GM12878 (cell line): Measurements from ENCODE around the gene COQ8B. TPM values are rescaled to one million over a fixed set of nuclear protein-coding genes. Genes with fewer than 3 reads are reported as not detected.

ENCODE experiments used
- ATAC-seq: fragments of 200-7000 bp; cut with Tn5 transposase; 3 replicates; pipeline ENCODE4 v1.9.1; 2020; ENCODE audit warnings: mild to moderate bottlenecking, moderate library complexity
- BruUV-seq: library from RNA; stranded (reverse); fragments of 400-500 nt; replicated peaks from 2 replicates; lab custom pipeline; 2021; lab: Mats Ljungman, UMichigan
- CTCF ChIA-PET: fragments of 300-600 bp; sonication (Branson Sonifier 250); formaldehyde crosslinking; extraction: SDS; loops from one replicate; lab custom pipeline; 2021; ENCODE audit warnings: inconsistent platforms; lab: Yijun Ruan, JAX
- POLR2A ChIA-PET: fragments of 350-600 bp; formaldehyde crosslinking; extraction: SDS; loops from one replicate; lab custom pipeline; 2021; ENCODE audit warnings: inconsistent platforms; lab: Charles Lee
- RAD21 ChIA-PET: fragments of 300-600 bp; sonication (Branson Sonifier 250); formaldehyde crosslinking; loops from one replicate; lab custom pipeline; 2023; ENCODE audit warnings: antibody characterized with exemption; ENCODE audit not compliant: unreplicated experiment; lab: Charles Lee
- SMC1A ChIA-PET: fragments of 300-600 bp; sonication (Branson Sonifier 250); formaldehyde crosslinking; loops from one replicate; lab custom pipeline; 2023; ENCODE audit not compliant: unreplicated experiment, uncharacterized antibody; lab: Charles Lee
- DNase-seq: peaks from one replicate; pipeline ENCODE4 v3.0.0-alpha.2; 2011; ENCODE audit warnings: low read depth, low spot score
- FAIRE-seq: peaks from 3 replicates; lab custom pipeline; 2011; peaks lifted over from hg19 to GRCh38; lab: Jason Lieb, UNC
- H2AFZ ChIP-seq: 2 replicates; pipeline ENCODE4 v1.6.0; 2011; ENCODE audit warnings: low read depth, low read length, control low read depth; ENCODE audit not compliant: control insufficient read depth
- H3K27ac ChIP-seq: 2 replicates; pipeline ENCODE4 v1.5.1; 2011; ENCODE audit warnings: control low read depth; ENCODE audit not compliant: control insufficient read depth, insufficient read depth
- H3K27me3 ChIP-seq, 2 experiments: replicated peaks in 1 of 2; 2 replicates each; pipeline versions ENCODE4 v1.6.0 to v1.6.1; 2011; ENCODE audit warnings: low read length in 1 of 2; ENCODE audit not compliant: control insufficient read depth in 2 of 2, insufficient read depth in 2 of 2
- H3K36me3 ChIP-seq, 2 experiments: 2 replicates each; pipeline ENCODE4 v1.5.1; 2011; ENCODE audit warnings: low read length in 1 of 2; ENCODE audit not compliant: control insufficient read depth in 2 of 2, insufficient read depth in 2 of 2
- H3K4me1 ChIP-seq: 2 replicates; pipeline ENCODE4 v1.6.1; 2011; ENCODE audit warnings: mild to moderate bottlenecking, low read length, moderate library complexity, mixed read lengths; ENCODE audit not compliant: control insufficient read depth, insufficient read depth
- H3K4me2 ChIP-seq: 2 replicates; pipeline ENCODE4 v1.6.0; 2011; ENCODE audit warnings: control low read depth; ENCODE audit not compliant: control insufficient read depth, insufficient read depth
- H3K4me3 ChIP-seq: fragments of 200-600 bp; sonication (generic); 2 replicates; pipeline ENCODE4 v1.5.1; 2016
- H3K79me2 ChIP-seq: 2 replicates; pipeline ENCODE4 v1.6.0; 2011; ENCODE audit warnings: low read length; ENCODE audit not compliant: control insufficient read depth, insufficient read depth
- H3K9ac ChIP-seq: 2 replicates; pipeline ENCODE4 v1.8.0; 2011; ENCODE audit warnings: low read length, control low read depth, mixed read lengths; ENCODE audit not compliant: control insufficient read depth, insufficient read depth
- H3K9me3 ChIP-seq: replicated peaks from 3 replicates; pipeline ENCODE4 v1.5.1; 2011; ENCODE audit warnings: mild to moderate bottlenecking, low read length; ENCODE audit not compliant: control insufficient read depth, insufficient read depth
- H4K20me1 ChIP-seq: 2 replicates; pipeline ENCODE4 v1.6.0; 2011; ENCODE audit not compliant: control insufficient read depth, insufficient read depth
- BMI1 ChIP-seq: fragments of 450-650 bp; IDR thresholded peaks from 2 replicates; pipeline ENCODE4 v1.6.1; 2016; ENCODE audit warnings: mild to moderate bottlenecking, moderate library complexity, borderline replicate concordance
- BRCA1 ChIP-seq: IDR thresholded peaks from 2 replicates; pipeline ENCODE4 v1.6.1; 2011; ENCODE audit warnings: low read depth, low read length, improper control_type of control experiment
- CBX3 ChIP-seq: fragments of 200-600 bp; sonication (generic); IDR thresholded peaks from 2 replicates; pipeline ENCODE4 v1.6.1; 2016; ENCODE audit warnings: low read depth, borderline replicate concordance
- RAD21 ChIP-seq: IDR thresholded peaks from 2 replicates; pipeline ENCODE4 v1.6.1; 2011; ENCODE audit warnings: mild to moderate bottlenecking, low read depth, low read length, moderate library complexity; ENCODE audit not compliant: insufficient read depth
- ZNF24 ChIP-seq: fragments of 450-650 bp; IDR thresholded peaks from 2 replicates; pipeline ENCODE4 v1.6.1; 2017; ENCODE audit warnings: antibody characterized with exemption, mild to moderate bottlenecking
- ZNF384 ChIP-seq: IDR thresholded peaks from 2 replicates; pipeline ENCODE4 v1.6.1; 2012; ENCODE audit warnings: low read depth, mild to moderate bottlenecking, low read length, improper control_type of control experiment, borderline replicate concordance
- WGBS: methylation state at CpG from one replicate; pipeline ENCODE4 v1.1.6; 2016; ENCODE audit warnings: low lambda C conversion rate; ENCODE audit not compliant: insufficient replicate concordance, insufficient coverage; ENCODE audit errors: missing lambda C conversion rate; 5-methylcytosine and 5-hydroxymethylcytosine counted together
- in situ Hi-C: fragments of 300-500 bp; cut with MboI; formaldehyde crosslinking; loops from 9 replicates; pipeline ENCODE4 v1.14.3; 2018; ENCODE audit warnings: mixed read lengths
- intact Hi-C: fragments of 100-400 bp; cut with micrococcal nuclease; formaldehyde crosslinking; loops from one replicate; pipeline ENCODE4 v1.14.2; 2022; ENCODE audit not compliant: unreplicated experiment
- polyA plus RNA-seq, 11 experiments: library from polyadenylated mRNA; depleted of rRNA in 4 of 11; unstranded in 6 of 11; stranded (reverse) in 5 of 11; fragments of >200 nt; fragmentation: Nextera tagmentation in 4 of 11; fragmentation: Illumina TruSeq in 1 of 11; extraction: Ambion mirVana in 4 of 11; extraction: Trizol in 1 of 11; gene quantifications; 1 replicate in 1 of 11; 2 replicates in 10 of 11; pipeline versions ENCODE4 v1.2.1 to v1.2.3, GENCODE V29; 2011 to 2016; ENCODE audit warnings: inconsistent platforms in 2 of 11, missing spikeins in 2 of 11, low read depth in 1 of 11
- total RNA-seq, 4 experiments: library from RNA; depleted of rRNA in 3 of 4; stranded (reverse); fragments of >200 nt in 3 of 4; fragmentation: Illumina TruSeq in 1 of 4; extraction: Trizol in 1 of 4; gene quantifications; 2 replicates each; pipeline versions ENCODE4 v1.2.1 to v1.2.3, GENCODE V29; 2013 to 2021
- TF ChIP-seq, protein P1 (sequence below): fragments of 450-650 bp; IDR thresholded peaks from 2 replicates; pipeline ENCODE4 v1.6.1; 2017; ENCODE audit warnings: mild to moderate bottlenecking, low read depth, inconsistent platforms; ENCODE audit not compliant: poor library complexity, severe bottlenecking
- TF ChIP-seq, protein P2 (sequence below): fragments of 450-650 bp; IDR thresholded peaks from 2 replicates; pipeline ENCODE4 v1.6.1; 2017; ENCODE audit warnings: mild to moderate bottlenecking, moderate library complexity
- TF ChIP-seq, protein P3 (sequence below): IDR thresholded peaks from 2 replicates; pipeline ENCODE4 v1.6.1; 2011; ENCODE audit warnings: mild to moderate bottlenecking, low read depth, low read length, moderate library complexity; ENCODE audit not compliant: insufficient replicate concordance
- TF ChIP-seq, protein P4 (sequence below): fragments of 150-350 bp; IDR thresholded peaks from 2 replicates; pipeline ENCODE4 v1.6.1; 2016; ENCODE audit warnings: low read depth, low read length
- TF ChIP-seq, protein P5 (sequence below): IDR thresholded peaks from 2 replicates; pipeline ENCODE4 v1.6.1; 2012; ENCODE audit warnings: low read depth, low read length, improper control_type of control experiment

Gene COQ8B
- total and polyA plus RNA-seq, 10 of the 15 experiments (the other 5 are each of a cell fraction or from before 2014, with no cell fraction given): 0.39 to 37.1 (median 16.8) TPM

DNA sequence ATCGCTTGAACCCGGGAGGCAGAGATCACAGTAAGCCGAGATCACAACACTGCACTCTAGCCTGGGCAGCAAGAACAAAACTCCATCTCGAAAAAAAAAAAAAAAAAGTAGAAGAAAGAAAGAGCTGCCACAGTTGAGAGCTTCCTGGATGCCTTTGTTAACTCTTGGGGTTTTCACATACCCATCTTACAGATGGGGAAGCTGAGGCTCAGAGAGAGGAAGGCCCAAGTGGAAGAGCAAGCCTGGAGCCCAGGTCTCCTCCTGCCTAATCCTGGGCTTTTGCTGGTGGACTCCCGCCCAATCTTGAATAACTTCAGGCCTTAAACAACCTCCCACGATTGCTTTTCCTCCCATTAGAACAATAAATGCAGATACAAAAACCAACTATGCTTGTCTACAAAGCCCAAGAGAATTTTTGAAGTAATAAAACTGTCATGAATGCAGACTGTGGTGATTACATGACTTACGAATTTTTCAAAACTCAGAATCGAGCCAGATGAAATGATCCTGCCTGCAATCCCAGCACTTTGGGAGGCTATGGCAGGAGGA is 73.9 kb downstream of the COQ8B start:
- ChIA-PET CTCF (interaction anchor here (0.7 to 3.8 kb wide), 3 partner anchors 8 to 497 kb away, joined by 3 to 33 read pairs (median 3); no protein-coding TSS in a partner anchor), RAD21 (no interaction called here), SMC1A (no interaction called here), POLR2A (no interaction called here)
- peaks cover 5% of the 10 kb centered on the region; the same call in 1 of the 2 replicates for H3K4me1 ChIP-seq
- in situ Hi-C loops: no loop called here
- no peaks in the 10 kb centered on the region for H3K9me3 ChIP-seq
- no peak overlapping the region for H3K4me3 ChIP-seq
- H3K27me3 ChIP-seq: no peaks in the 10 kb centered on the region
- H3K9ac ChIP-seq: no peak overlapping the region
- FAIRE-seq (no peak), ATAC-seq (no peak), DNase-seq (no peak)
- H3K79me2 ChIP-seq: no peaks in the 10 kb centered on the region
- no peaks in the 10 kb centered on the region for H4K20me1 ChIP-seq
- intact Hi-C loops: no loop called here
- H3K27ac ChIP-seq: no peak overlapping the region
- 51% methylated on average over 7 of the region's 8 CpGs for WGBS
- BruUV-seq: no TSS peak
- H2AFZ ChIP-seq: no peak overlapping the region
- no peak overlapping the region for H3K4me2 ChIP-seq
- no peaks in the 10 kb centered on the region for H3K36me3 ChIP-seq
- TF ChIP-seq RAD21: no peak
- TF ChIP-seq, protein P1, sequence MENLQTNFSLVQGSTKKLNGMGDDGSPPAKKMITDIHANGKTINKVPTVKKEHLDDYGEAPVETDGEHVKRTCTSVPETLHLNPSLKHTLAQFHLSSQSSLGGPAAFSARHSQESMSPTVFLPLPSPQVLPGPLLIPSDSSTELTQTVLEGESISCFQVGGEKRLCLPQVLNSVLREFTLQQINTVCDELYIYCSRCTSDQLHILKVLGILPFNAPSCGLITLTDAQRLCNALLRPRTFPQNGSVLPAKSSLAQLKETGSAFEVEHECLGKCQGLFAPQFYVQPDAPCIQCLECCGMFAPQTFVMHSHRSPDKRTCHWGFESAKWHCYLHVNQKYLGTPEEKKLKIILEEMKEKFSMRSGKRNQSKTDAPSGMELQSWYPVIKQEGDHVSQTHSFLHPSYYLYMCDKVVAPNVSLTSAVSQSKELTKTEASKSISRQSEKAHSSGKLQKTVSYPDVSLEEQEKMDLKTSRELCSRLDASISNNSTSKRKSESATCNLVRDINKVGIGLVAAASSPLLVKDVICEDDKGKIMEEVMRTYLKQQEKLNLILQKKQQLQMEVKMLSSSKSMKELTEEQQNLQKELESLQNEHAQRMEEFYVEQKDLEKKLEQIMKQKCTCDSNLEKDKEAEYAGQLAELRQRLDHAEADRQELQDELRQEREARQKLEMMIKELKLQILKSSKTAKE: no peak
- TF ChIP-seq, protein P2, sequence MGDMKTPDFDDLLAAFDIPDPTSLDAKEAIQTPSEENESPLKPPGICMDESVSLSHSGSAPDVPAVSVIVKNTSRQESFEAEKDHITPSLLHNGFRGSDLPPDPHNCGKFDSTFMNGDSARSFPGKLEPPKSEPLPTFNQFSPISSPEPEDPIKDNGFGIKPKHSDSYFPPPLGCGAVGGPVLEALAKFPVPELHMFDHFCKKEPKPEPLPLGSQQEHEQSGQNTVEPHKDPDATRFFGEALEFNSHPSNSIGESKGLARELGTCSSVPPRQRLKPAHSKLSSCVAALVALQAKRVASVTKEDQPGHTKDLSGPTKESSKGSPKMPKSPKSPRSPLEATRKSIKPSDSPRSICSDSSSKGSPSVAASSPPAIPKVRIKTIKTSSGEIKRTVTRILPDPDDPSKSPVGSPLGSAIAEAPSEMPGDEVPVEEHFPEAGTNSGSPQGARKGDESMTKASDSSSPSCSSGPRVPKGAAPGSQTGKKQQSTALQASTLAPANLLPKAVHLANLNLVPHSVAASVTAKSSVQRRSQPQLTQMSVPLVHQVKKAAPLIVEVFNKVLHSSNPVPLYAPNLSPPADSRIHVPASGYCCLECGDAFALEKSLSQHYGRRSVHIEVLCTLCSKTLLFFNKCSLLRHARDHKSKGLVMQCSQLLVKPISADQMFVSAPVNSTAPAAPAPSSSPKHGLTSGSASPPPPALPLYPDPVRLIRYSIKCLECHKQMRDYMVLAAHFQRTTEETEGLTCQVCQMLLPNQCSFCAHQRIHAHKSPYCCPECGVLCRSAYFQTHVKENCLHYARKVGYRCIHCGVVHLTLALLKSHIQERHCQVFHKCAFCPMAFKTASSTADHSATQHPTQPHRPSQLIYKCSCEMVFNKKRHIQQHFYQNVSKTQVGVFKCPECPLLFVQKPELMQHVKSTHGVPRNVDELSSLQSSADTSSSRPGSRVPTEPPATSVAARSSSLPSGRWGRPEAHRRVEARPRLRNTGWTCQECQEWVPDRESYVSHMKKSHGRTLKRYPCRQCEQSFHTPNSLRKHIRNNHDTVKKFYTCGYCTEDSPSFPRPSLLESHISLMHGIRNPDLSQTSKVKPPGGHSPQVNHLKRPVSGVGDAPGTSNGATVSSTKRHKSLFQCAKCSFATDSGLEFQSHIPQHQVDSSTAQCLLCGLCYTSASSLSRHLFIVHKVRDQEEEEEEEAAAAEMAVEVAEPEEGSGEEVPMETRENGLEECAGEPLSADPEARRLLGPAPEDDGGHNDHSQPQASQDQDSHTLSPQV: no peak
- no peak for TF ChIP-seq ZNF24
- TF ChIP-seq CBX3: no peak
- TF ChIP-seq, protein P3, sequence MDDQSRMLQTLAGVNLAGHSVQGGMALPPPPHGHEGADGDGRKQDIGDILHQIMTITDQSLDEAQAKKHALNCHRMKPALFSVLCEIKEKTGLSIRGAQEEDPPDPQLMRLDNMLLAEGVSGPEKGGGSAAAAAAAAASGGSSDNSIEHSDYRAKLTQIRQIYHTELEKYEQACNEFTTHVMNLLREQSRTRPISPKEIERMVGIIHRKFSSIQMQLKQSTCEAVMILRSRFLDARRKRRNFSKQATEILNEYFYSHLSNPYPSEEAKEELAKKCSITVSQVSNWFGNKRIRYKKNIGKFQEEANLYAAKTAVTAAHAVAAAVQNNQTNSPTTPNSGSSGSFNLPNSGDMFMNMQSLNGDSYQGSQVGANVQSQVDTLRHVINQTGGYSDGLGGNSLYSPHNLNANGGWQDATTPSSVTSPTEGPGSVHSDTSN: no peak
- no peak for TF ChIP-seq ZNF384
- no peak for TF ChIP-seq BMI1
- TF ChIP-seq, protein P4, sequence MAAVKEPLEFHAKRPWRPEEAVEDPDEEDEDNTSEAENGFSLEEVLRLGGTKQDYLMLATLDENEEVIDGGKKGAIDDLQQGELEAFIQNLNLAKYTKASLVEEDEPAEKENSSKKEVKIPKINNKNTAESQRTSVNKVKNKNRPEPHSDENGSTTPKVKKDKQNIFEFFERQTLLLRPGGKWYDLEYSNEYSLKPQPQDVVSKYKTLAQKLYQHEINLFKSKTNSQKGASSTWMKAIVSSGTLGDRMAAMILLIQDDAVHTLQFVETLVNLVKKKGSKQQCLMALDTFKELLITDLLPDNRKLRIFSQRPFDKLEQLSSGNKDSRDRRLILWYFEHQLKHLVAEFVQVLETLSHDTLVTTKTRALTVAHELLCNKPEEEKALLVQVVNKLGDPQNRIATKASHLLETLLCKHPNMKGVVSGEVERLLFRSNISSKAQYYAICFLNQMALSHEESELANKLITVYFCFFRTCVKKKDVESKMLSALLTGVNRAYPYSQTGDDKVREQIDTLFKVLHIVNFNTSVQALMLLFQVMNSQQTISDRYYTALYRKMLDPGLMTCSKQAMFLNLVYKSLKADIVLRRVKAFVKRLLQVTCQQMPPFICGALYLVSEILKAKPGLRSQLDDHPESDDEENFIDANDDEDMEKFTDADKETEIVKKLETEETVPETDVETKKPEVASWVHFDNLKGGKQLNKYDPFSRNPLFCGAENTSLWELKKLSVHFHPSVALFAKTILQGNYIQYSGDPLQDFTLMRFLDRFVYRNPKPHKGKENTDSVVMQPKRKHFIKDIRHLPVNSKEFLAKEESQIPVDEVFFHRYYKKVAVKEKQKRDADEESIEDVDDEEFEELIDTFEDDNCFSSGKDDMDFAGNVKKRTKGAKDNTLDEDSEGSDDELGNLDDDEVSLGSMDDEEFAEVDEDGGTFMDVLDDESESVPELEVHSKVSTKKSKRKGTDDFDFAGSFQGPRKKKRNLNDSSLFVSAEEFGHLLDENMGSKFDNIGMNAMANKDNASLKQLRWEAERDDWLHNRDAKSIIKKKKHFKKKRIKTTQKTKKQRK: no peak
- TF ChIP-seq BRCA1: no peak
- TF ChIP-seq, protein P5, sequence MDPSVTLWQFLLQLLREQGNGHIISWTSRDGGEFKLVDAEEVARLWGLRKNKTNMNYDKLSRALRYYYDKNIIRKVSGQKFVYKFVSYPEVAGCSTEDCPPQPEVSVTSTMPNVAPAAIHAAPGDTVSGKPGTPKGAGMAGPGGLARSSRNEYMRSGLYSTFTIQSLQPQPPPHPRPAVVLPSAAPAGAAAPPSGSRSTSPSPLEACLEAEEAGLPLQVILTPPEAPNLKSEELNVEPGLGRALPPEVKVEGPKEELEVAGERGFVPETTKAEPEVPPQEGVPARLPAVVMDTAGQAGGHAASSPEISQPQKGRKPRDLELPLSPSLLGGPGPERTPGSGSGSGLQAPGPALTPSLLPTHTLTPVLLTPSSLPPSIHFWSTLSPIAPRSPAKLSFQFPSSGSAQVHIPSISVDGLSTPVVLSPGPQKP: no peak
